Posterior vena cava (tissue), 2 donors: ENCODE measurements around the gene RAB3C. TPM values are rescaled to one million over a fixed set of nuclear protein-coding genes. Genes with fewer than 3 reads are reported as not detected.
"Not testable (repeated sequence)": the region's sequence is repeated elsewhere in the genome, so short reads cannot be mapped to it uniquely, and the experiment has no call there.

Experiments used
- DNase-seq: peaks from one replicate; pipeline ENCODE4 v3.0.0-alpha.2; 2020; ENCODE audit warnings: low spot score
- intact Hi-C, 2 donors: fragments of 100-400 bp; cut with DNase I; formaldehyde crosslinking; loops; one replicate each; pipeline versions ENCODE4 v1.14.1 to v1.14.2; 2022 to 2023
- total RNA-seq, 2 donors: library from RNA; stranded (reverse); fragmentation: NEBNext Ultra II Directional; extraction: Animal tissue kit (Norgen Biotek cat#: 25700); gene quantifications; one replicate each; pipeline ENCODE4 v1.2.1, GENCODE V29; 2021
- donor health status: DM: yes; HTN: yes; CAD: no.
- donor health status: DM: yes; HTN: yes; CAD: no.

Gene RAB3C
- total RNA-seq, 2 donors from 2014 or later, result 10.6 to 11.7 TPM

DNA sequence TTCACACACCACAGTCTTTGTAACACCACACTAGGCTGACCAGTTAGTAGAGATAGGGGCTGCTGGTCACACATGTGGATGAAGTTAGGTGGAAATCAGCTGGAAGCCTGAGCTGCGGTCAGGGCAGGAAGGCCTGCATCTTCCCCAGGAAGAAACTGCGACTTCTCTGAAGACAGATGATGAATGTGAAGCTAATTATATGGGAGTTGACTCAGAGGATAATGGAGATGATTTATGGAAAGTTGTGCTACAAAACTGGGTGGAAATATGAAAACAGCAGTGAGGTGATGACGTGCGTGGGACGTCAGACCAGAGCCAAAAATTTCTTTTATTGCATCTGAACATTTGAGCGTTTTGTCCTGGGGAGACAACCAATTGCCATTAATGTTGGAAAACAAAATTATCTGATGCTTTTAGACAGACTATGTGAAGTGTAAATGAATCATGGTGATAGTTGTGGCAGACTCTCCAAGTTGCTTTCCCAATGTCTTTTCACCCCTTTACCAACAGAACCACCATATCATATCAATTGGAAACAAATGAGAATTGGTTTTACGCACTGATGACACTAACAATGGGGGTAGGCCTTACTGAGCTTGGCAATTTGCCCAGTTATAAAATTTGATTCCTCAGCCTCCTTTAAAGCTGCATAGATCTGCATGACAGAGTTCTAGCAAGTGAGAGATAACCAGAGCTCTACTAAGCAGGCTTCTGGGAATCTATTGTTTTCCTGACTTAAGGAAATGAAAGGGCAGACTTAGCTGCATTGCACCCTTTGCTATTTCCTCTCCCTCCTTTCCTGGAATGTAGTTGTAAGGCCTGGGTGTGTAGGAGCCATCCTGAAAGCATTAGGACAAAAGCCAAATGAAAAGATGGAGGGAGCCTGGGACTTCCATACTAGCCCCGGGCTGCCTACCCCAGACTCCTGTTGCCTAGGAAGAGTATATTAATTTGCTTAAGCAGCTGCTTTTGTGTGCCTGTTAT, 84.0 kb downstream of the RAB3C start:
- no peak for DNase-seq

DNA sequence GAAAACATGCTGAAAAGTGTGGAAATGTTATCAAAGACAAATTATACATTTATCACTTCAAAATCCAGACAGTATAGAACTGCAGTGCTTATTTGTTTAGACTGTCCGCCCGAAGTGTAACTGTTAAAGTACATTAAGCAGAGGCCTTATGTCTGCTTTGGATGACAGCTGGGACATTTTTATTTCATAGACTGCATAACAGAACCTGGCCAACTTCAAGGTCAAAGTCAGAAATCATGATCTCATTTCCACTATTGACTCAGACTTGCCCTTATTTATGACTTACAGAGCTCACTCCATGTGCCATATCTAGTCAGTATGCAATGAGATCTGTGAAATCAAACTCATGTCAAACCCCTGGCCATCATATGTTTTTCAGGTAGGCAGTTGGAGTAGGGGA, 87.7 kb downstream of the RAB3C start:
- no peak for DNase-seq
- intact Hi-C loops, result no loop called here

More for the DNA sequence above, 84.0 kb downstream of the RAB3C start:
- intact Hi-C loops, result no loop called here

DNA sequence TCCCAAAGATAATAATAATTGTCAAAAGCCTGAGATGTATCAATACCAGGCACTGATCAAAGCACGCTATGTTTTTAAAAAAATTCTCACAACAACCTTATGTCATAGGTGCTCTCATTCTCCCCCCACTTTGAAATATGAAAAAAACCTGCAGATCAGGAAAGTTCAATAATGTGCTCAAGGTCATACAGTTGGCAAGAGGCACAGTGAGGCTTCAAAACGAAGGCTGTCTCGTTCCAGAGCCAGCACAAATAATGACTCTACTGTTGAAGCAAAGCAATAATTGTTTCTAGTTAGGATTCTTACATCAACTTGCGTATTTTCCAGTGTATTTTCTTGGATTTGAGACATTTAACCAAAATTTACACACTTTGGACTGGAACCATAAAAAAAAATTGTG, 88.3 kb downstream of the RAB3C start:
- intact Hi-C loops, result no loop called here
- DNase-seq, result no peak

DNA sequence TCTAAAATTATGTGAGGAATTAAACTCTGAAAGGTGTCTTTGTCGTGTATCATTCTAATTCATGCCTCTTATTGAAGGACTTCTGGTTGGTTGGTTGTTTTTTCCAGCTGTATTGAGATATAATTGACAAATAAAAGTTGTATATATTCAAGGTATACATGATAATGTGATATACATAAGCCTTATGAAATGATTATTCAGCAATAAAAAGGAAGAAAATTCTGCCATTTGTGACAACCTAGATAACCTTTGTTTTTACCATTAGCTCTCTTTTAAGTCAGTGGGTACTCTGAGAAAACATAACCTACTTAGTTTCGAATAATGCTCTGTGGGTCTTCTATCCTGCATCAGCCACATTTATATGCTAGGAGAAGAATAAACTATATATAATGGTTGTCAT, 89.6 kb downstream of the RAB3C start:
- intact Hi-C loops, result no loop called here
- DNase-seq, result no peak

DNA sequence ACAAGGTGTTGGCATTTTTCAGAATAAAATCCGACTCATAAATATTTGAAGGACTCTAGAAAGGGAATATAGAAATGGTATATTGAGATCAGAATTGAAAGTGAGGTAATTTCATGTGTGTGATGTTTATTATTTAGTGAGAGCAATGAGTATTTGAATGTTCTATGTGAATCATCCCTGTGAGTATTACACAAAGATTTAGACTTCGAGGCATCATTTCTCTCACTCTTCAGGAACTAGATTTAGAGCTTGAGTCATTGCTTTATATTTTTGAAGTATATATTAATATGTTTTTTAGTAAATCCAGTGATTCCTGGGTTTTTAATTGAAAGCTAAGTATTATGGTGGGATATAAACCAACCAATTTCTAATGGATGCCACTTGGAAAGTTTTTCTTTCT, 91.2 kb downstream of the RAB3C start:
- intact Hi-C loops, result no loop called here
- no peak for DNase-seq

DNA sequence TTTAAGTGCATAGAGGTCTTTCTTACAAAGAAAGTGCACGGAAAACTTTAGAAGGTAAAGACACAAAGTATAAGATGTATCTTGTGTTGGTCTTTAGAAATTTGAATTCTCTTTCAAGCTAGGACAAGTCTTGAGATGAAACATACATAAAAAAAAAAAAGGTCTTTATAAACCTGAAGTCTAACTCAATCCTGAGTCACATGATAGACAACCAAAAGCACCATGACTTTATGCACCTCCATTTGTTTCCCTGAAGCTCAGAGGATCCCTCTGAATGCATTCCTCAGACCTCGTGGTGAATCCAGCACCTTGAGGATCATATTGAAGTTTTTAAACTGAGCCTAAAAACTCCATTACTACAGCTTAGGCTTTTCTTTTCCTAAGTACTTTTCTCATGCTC, 91.8 kb downstream of the RAB3C start:
- intact Hi-C loops, result no loop called here
- no peak for DNase-seq

DNA sequence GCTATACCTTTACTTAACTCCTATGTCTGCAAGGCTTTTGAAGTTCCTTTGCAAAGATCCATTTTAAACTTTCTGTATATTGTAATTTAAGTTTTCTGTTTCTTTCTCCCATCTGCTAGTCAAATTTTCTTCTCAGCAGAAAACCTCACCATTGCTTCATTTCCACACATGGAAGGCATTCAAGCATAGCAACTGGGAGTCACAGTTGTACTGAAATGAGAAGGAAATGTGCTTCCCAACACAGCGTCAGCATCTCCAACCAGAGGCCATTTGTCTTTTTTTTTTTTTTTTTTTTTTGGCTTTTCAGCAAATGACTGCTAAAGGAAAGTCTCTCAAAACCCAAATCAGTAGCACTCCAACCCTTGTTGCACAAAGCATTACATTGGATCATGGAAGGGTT, 92.5 kb downstream of the RAB3C start:
- DNase-seq, result no peak
- intact Hi-C loops, result no loop called here

DNA sequence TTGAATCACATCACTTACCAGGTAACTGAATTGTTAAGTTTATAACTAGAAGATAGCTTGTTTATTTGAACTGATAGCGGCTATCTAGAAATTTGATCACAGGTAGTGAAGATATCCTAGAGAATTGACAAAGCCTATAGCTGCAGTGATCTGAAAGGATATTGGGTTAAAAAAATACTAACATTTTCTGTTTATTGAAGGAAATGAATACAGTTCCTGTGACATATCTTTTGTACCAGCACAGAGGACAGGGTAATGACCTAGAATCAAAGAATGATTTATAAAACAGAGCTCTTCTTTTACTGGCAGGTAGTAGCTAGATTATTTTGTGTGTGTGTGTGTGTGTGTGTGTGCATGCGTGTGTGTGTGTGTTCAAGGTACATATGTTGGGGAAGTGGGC, 94.8 kb downstream of the RAB3C start:
- DNase-seq, result no peak
- intact Hi-C loops, result no loop called here

DNA sequence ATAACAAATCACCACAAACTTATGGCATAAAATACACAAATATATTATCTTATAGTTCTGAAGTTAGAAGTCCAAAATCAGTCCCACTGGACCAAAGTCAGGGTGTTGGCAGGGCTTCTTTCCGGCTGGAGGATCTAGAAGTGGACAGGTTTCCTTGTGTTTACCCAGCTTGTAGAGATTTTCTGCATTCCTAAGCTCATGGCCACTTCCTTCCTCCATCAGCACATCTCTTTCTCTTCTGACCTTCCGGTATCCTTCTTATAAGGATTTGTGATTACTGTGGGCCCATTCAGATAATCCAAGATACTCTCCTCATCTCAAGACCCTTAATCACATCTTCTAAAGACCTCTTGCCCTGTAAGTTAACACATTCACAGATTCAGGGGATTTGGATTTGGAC, 97.6 kb downstream of the RAB3C start:
- intact Hi-C loops, result no loop called here
- no peak for DNase-seq

DNA sequence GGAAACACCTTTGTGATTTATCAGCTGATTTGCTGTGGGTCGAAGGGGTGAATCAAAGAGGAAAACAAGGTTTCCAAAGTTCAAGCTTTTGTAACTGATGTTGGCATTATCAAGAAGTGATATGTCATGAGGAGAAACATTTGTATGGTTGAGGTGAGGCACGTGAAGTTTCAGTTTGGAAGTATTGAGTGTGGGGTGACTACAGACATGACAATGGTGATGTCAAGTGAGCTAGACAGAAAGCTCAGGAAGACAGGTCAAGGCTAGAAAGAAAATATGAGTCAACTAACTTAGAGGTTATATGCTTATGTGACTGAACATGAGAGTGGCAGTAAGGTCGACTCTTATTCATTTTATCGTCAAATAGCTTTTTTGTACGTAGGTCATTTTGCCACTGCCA, 99.1 kb downstream of the RAB3C start:
- intact Hi-C loops, result no loop called here
- no peak for DNase-seq

DNA sequence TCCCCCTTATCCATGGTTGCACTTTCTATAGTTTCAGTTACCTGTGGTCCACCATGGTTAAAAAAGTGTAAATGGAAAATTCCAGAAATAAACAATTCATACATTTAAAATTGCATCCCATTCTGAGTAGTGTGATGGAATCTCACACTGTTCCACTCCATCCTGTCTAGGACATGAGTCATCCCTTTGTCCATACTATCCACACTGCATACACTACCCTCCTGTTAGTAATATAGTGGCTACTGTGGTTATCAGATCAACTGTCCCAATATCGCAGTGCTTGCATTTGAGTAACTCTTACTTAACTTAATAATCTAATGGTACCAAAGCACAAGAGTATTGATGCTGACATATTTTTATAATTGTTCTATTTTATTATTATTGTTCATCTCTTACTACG, 100.7 kb downstream of the RAB3C start:
- intact Hi-C loops, result no loop called here

DNA sequence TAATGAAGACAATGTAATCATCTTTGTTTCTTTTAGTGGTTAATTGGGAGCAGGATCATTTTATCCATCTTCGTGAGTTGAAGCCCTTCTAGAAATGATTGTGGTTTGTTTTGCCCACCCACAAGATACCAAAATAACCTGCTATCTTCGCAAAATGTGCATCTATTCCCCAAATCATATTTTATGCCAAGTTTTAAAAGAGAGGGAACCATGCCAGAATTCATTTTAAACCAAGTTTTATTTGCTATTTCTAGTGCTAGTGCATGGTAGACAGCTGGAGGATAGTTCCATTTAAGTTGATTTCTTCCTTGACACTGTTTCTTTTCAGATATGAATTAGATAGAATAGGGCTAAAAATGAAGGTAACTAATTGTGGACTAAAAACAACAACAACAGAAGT, 104.2 kb downstream of the RAB3C start:
- no peak for DNase-seq
- intact Hi-C loops, result no loop called here

More for the DNA sequence above, 100.7 kb downstream of the RAB3C start:
- DNase-seq, result no peak

DNA sequence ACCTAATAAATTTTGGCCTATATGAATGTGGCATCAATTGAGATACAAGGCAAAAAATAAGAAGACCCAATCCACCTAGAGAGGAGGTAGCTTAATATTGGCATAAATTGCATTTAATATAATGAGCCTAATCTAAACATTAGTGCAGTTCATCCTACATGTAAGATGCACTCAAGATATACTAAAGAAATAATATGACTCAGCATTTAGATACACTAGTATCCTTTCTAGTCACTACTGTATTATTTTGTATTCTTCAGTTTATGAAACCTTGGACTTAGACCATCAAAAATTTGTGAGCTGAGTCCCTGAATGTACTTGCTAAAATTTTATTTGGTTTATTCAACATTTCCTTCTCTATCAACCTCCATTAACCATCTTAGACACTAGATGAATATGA, 104.7 kb downstream of the RAB3C start:
- DNase-seq, result no peak
- intact Hi-C loops, result no loop called here

DNA sequence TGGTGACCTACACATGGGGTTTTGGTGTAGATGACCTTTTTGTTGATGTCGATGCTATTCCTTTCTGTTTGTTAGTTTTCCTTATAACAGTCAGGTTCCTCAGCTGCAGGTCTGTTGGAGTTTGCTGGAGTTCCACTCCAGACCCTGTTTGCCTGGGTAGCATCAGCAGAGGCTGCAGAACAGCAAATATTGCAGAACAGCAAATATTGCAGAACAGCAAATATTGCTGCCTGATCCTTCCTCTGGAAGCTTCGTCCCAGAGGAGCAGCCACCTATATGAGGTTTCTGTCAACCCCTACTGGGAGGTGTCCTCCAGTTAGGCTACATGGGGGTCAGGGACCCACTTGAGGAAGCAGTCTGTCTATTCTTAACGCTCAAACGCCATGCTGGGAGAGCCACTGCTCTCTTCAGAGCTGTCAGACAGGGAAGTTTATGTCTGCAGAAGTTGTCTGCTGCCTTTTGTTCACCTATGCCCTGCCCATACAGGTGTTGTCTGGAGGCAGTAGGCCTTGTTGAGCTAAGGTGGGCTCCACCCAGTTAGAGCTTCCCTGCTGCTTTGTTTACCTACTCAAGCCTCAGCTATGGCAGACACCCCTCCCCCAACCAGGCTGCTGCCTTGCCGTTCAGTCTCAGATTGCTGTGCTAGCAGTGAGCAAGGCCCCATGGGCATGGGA, 116.3 kb downstream of the RAB3C start:
- DNase-seq, result not testable (repeated sequence)

DNA sequence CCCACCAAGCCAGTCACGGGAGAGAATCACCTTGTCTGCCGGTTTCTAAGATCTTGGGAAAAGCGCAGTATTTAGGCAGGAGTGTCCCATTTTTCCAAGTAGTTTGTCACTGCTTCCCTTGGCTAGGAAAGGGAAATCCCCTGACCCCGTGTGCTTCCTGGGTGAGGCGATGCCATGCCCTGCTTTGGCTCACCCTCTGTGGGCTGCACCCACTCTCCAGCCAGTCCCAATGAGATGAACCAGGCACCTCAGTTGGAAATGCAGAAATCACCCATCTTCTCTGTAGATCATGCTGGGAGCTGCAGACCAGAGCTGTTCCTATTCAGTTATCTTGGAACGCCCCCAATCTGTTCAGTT, 116.9 kb downstream of the RAB3C start:
- DNase-seq, result no peak
- intact Hi-C loops, result no loop called here

More for the DNA sequence above, 116.3 kb downstream of the RAB3C start:
- intact Hi-C loops, result not testable (repeated sequence)

DNA sequence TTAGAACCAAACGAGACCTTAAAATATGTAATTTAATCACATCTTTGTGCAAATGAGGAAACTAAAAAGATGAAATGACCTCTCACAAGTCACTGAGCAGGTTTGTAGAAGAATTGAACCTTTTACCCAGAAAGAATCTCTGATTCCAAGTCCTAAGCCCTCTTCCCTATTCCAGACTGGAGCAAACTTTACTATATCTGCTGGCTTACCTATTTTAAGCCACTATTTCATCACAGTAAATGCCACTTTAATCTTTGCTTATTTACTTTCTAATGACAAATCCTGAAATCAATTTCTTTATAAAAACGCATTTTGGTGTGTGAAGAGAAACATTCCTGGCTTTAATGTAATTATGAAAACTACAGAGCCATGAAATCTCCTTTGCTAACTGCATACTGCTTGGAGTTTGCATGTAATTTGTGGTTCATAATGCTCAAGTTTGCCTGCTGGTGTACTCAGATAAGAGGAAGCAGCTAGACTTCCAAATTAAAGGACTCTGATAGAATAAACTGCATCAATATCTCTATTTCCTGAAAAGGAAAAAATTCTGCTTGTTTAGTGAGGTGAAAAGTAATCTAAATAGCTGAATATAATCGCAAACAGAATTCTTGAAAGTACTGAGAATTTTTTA, 121.2 kb downstream of the RAB3C start:
- intact Hi-C loops, result no loop called here
- no peak for DNase-seq

DNA sequence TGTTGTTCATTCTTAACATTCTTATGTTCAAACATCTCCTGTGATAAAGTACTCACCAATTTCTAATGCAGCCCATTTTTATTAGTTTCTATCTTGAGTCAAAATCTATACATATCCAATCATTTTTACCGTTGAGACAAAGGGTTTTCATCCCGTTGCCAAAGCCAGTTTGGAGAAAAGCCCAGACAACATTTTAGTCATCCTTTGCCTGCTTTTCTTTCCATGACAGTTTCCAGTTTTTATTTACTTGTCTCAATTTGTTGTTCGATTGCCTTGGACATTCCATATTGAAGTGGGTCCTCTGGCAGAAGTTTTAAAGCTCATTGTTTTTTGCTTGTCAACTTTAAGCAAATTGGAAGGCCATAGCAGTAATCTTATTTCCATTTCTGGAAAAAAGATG, 123.9 kb downstream of the RAB3C start:
- intact Hi-C loops, result no loop called here
- no peak for DNase-seq

DNA sequence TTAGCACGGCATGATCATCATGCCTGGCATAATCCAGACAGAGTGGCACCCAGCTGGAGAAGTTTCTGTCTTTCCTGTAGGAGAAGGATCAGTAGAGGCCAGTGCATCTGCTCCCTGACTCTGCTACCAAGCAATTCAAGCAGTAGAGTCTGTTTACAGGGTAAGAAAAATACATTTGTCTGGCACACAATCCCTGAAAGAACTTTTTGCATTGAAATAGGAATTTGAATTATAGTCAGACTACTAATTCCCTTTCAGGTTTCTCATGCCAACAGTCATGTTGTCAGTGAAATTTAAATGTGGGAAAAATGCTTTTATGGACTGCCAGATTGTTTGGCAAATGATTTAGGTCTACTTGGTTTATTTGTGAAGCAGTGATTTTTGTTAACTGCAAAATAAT, 125.6 kb downstream of the RAB3C start:
- intact Hi-C loops, result no loop called here
- no peak for DNase-seq

DNA sequence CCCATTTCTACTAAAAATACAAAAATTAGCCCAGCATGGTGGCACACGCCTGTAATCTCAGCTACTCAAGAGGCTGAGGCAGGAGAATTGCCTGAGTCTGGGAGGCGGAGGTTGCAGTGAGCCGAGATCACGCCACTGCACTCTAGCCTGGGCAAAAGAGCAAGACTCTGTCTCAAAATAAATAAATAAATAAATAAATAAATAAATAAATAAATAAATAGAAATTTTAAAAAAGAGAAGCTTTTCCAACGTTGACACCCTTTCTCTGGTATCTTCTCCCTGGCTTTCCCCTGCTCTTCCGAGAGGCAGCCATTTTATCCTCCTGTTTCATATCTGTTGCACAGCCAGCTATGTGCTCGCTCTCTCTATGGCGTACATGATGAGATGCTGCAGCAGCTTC, 127.5 kb downstream of the RAB3C start:
- DNase-seq, intact Hi-C loops: not testable (repeated sequence)

DNA sequence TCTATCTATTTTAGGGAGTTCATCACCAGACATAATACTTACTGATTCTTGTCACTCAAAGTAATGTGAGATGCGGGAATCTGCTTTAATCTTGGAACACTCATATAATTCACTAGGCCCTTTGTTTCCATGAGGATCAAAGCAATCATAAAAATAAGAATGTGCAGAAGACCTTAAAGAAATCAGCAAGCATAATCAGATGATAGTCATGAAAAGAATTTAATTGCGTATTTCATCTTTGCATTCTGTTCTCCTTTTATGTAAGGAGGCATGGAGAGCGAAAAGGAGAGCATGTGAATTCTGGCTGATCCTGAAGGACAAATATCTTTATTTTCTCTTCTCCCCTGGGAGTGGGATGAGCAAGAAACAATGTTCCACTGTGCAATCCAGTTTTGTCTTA, 128.0 kb downstream of the RAB3C start:
- DNase-seq, result no peak
- intact Hi-C loops, result no loop called here
